IMR-90 (cell line): ENCODE measurements around the gene CNTNAP1.

Experiments used
- BHLHE40 ChIP-seq: fragments of 150-350 bp; IDR thresholded peaks from 2 replicates; pipeline ENCODE4 v1.6.1; 2016; ENCODE audit warnings: mild to moderate bottlenecking, low read depth, low read length
- CTCF ChIP-seq: conservative IDR thresholded peaks from 2 replicates; pipeline ENCODE4 v1.5.1; 2012; ENCODE audit warnings: mild to moderate bottlenecking, low read depth, low read length, improper control_type of control experiment
- FOS ChIP-seq: fragments of 150-350 bp; IDR thresholded peaks from 2 replicates; pipeline ENCODE4 v1.6.1; 2016; ENCODE audit warnings: low read depth, low read length
- MAFK ChIP-seq: IDR thresholded peaks from 2 replicates; pipeline ENCODE4 v1.6.1; 2012; ENCODE audit warnings: low read depth, low read length, improper control_type of control experiment
- MAZ ChIP-seq: IDR thresholded peaks from 2 replicates; pipeline ENCODE4 v1.6.1; 2012; ENCODE audit warnings: low read depth, mild to moderate bottlenecking, low read length, improper control_type of control experiment, moderate library complexity, borderline replicate concordance
- NFE2L2 ChIP-seq: fragments of 150-350 bp; IDR thresholded peaks from 2 replicates; pipeline ENCODE4 v1.6.1; 2016; ENCODE audit warnings: low read depth, mild to moderate bottlenecking, low read length
- POLR2A ChIP-seq: IDR thresholded peaks from 2 replicates; pipeline ENCODE4 v1.6.1; 2012; ENCODE audit warnings: mild to moderate bottlenecking, low read depth, low read length
- RAD21 ChIP-seq: IDR thresholded peaks from 2 replicates; pipeline ENCODE4 v1.6.1; 2012; ENCODE audit warnings: low read length, improper control_type of control experiment
- RCOR1 ChIP-seq: IDR thresholded peaks from 2 replicates; pipeline ENCODE4 v1.6.1; 2012; ENCODE audit warnings: mild to moderate bottlenecking, low read length, improper control_type of control experiment; ENCODE audit not compliant: insufficient replicate concordance
- RFX5 ChIP-seq: IDR thresholded peaks from 2 replicates; pipeline ENCODE4 v1.8.0; 2012; ENCODE audit warnings: low read depth, mild to moderate bottlenecking, low read length, moderate library complexity
- SMC3 ChIP-seq: fragments of 150-350 bp; IDR thresholded peaks from 2 replicates; pipeline ENCODE4 v1.6.1; 2016; ENCODE audit warnings: low read depth, mild to moderate bottlenecking, antibody characterized with exemption, low read length, moderate library complexity
- TF ChIP-seq, protein P1 (sequence below): fragments of 150-350 bp; IDR thresholded peaks from 2 replicates; pipeline ENCODE4 v1.6.1; 2017; ENCODE audit warnings: mild to moderate bottlenecking, antibody characterized with exemption, low read length, low read depth

GRCh38 chr17:42698736-42699414 is 16.5 kb downstream of the CNTNAP1 start:
- TF ChIP-seq POLR2A (no peak), CTCF (no peak), NFE2L2 (no peak), RFX5 (no peak), MAZ (no peak), FOS (no peak), RAD21 (no peak), RCOR1 (no peak), BHLHE40 (no peak), SMC3 (no peak), MAFK (no peak)
- TF ChIP-seq, protein P1, sequence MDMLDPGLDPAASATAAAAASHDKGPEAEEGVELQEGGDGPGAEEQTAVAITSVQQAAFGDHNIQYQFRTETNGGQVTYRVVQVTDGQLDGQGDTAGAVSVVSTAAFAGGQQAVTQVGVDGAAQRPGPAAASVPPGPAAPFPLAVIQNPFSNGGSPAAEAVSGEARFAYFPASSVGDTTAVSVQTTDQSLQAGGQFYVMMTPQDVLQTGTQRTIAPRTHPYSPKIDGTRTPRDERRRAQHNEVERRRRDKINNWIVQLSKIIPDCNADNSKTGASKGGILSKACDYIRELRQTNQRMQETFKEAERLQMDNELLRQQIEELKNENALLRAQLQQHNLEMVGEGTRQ = no peak
